HG02798 (cell line): ENCODE results near the gene NPBWR2.

Source experiments
- ATAC-seq: cut with Tn5 transposase; IDR thresholded peaks from one replicate; pipeline ENCODE4 v1.9.1; 2021; ENCODE audit warnings: mild to moderate bottlenecking; ENCODE audit not compliant: unreplicated experiment, poor library complexity

Gene NPBWR2

GRCh38 chr20:64064145-64064698 is 43.1 kb downstream of the NPBWR2 start:
- ATAC-seq = no peak

GRCh38 chr20:64063389-64064144 is 43.8 kb downstream of the NPBWR2 start:
- ATAC-seq = no peak

GRCh38 chr20:64062596-64063388 is 44.6 kb downstream of the NPBWR2 start, which contains the start of gene TCEA2:
Gene TCEA2 (plus strand): TSS chr20:64063198. CDS start chr20:64063313, 115 bp downstream.
- peak; percentile 84 for ATAC-seq

- no peak for ATAC-seq
Measured at GRCh38 chr20:64062276-64062595, 45.1 kb downstream of the NPBWR2 start.

- ATAC-seq = no peak
Measured at GRCh38 chr20:64058536-64058935, 48.8 kb downstream of the NPBWR2 start.

- ATAC-seq = no peak
Measured at GRCh38 chr20:64057628-64058498, 49.5 kb downstream of the NPBWR2 start.

- no peak for ATAC-seq
Measured at GRCh38 chr20:64056889-64057627, 50.3 kb downstream of the NPBWR2 start.

GRCh38 chr20:64056639-64056888 is 50.8 kb downstream of the NPBWR2 start:
- no peak for ATAC-seq

- no peak for ATAC-seq
Measured at GRCh38 chr20:64055893-64056638, 51.3 kb downstream of the NPBWR2 start.

GRCh38 chr20:64055396-64055892 is 51.9 kb downstream of the NPBWR2 start:
- no peak for ATAC-seq

GRCh38 chr20:64053841-64054661 is 53.3 kb downstream of the NPBWR2 start:
- ATAC-seq = no peak
